ENCODE data around the gene A4GNT. TPM values are rescaled to one million over a fixed set of nuclear protein-coding genes. Genes with fewer than 3 reads are reported as not detected.

Gene A4GNT
- total RNA-seq, 1 experiment from 2014 or later, result not detected

- peak; percentile 83 for DNase-seq (ENCODE audit: low read depth)
These were observed 50.7 kb downstream of the A4GNT start for GRCh38 chr3:138081371-138082084.

GRCh38 chr3:138079901-138080300 lies 52.3 kb downstream of the A4GNT start:
- no peak for DNase-seq (ENCODE audit: low read depth)

- peak; percentile 100 for DNase-seq (ENCODE audit: low read depth)
These were observed 53.3 kb downstream of the A4GNT start for GRCh38 chr3:138078901-138079344.

GRCh38 chr3:138078096-138078495 lies 54.1 kb downstream of the A4GNT start:
- DNase-seq (ENCODE audit: low read depth), result peak; percentile 85

Other genes with a start within 250 kb of the A4GNT start
- gene CLDN18, start 122.2 kb downstream of the A4GNT start, total RNA-seq (2014; rRNA removed; shearing (Covaris generic)), result not detected in 2 replicates
- 17.7 and 27.4 TPM in 2 replicates for gene DZIP1L, start 16.8 kb downstream of the A4GNT start, total RNA-seq (2014; rRNA removed; shearing (Covaris generic))
- 25.1 and 25.9 TPM in 2 replicates for gene DBR1, start 42.5 kb upstream of the A4GNT start, total RNA-seq (2014; rRNA removed; shearing (Covaris generic))
- gene ARMC8, start 54.9 kb upstream of the A4GNT start, total RNA-seq (2014; rRNA removed; shearing (Covaris generic)), result 37.5 and 41.5 TPM in 2 replicates
- not detected in 2 replicates for gene NME9, start 197.5 kb upstream of the A4GNT start, total RNA-seq (2014; rRNA removed; shearing (Covaris generic))
- gene MRAS, start 216.2 kb upstream of the A4GNT start, total RNA-seq (2014; rRNA removed; shearing (Covaris generic)), result 2.3 and 3.1 TPM in 2 replicates